Heart right ventricle (tissue), 16 donors: ENCODE data around the gene GDF9. TPM values are rescaled to one million over a fixed set of nuclear protein-coding genes. Genes with fewer than 3 reads are reported as not detected.

ENCODE experiments used
- ATAC-seq, 8 donors: fragments of 200-7000 bp; cut with Tn5 transposase; one replicate each; pipeline ENCODE4 v1.9.1; 2020; ENCODE audit warnings: mild to moderate bottlenecking in 8 of 8, moderate library complexity in 8 of 8, moderate number of reproducible peaks in 1 of 8
- DNase-seq, 2 donors: peaks; one replicate each; pipeline ENCODE4 v3.0.0-alpha.2; 2020
- H3K27ac ChIP-seq, 10 donors: fragments of 200-600 bp; sonication (generic) in 2 of 10; one replicate each; pipeline versions ENCODE4 v1.5.0 to v1.8.0; 2020 to 2022; ENCODE audit warnings: mild to moderate bottlenecking in 3 of 10
- H3K27me3 ChIP-seq, 7 donors: fragments of 200-600 bp; one replicate each; pipeline ENCODE4 v1.8.0; 2021 to 2022; ENCODE audit warnings: mild to moderate bottlenecking in 2 of 7
- H3K36me3 ChIP-seq, 9 donors: fragments of 200-600 bp; sonication (generic) in 1 of 9; one replicate each; pipeline versions ENCODE4 v1.5.0 to v1.8.0; 2020 to 2022; ENCODE audit warnings: mild to moderate bottlenecking in 2 of 9
- H3K4me1 ChIP-seq, 9 donors: fragments of 200-600 bp; sonication (generic) in 1 of 9; one replicate each; pipeline versions ENCODE4 v1.5.0 to v1.8.0; 2020 to 2022; ENCODE audit warnings: mild to moderate bottlenecking in 4 of 9
- H3K4me3 ChIP-seq, 10 donors: fragments of 200-600 bp; sonication (generic) in 2 of 10; one replicate each; pipeline versions ENCODE4 v1.5.0 to v1.8.0; 2020 to 2022; ENCODE audit warnings: mild to moderate bottlenecking in 7 of 10, moderate library complexity in 2 of 10
- H3K9me3 ChIP-seq, 11 donors: fragments of 200-600 bp in 10 of 11; sonication (generic) in 2 of 11; one replicate each; pipeline versions ENCODE4 v1.5.0 to v1.8.0; 2013 to 2022; ENCODE audit warnings: mild to moderate bottlenecking in 2 of 11, control low read depth in 1 of 11, moderate library complexity in 1 of 11
- CTCF ChIP-seq, 9 donors: fragments of 200-600 bp; sonication (generic) in 2 of 9; IDR thresholded peaks; one replicate each; pipeline versions ENCODE4 v1.5.0 to v1.8.0; 2021 to 2022; ENCODE audit warnings: antibody characterized with exemption in 9 of 9, mild to moderate bottlenecking in 5 of 9, moderate library complexity in 1 of 9
- WGBS, 2 donors: extraction: QIAGEN DNeasy Blood & Tissue Kit; methylation state at CpG; one replicate each; pipeline ENCODE4 v1.1.7; 2013; ENCODE audit warnings: inconsistent platforms in 1 of 2; 5-methylcytosine and 5-hydroxymethylcytosine counted together
- intact Hi-C, 10 donors: fragments of 100-400 bp; cut with DNase I; formaldehyde crosslinking; loops; one replicate each; pipeline versions ENCODE4 v1.11.1 to v1.14.2; 2022
- polyA plus RNA-seq, 2 donors: library from polyadenylated mRNA; stranded (reverse); fragments of 200-250 nt; gene quantifications; one replicate each; pipeline ENCODE4 v1.2.3, GENCODE V29; 2013
- total RNA-seq, 10 donors: library from RNA; stranded (reverse); fragmentation: NEBNext Ultra II Directional in 3 of 10; extraction: Animal tissue kit (Norgen Biotek cat#: 25700) in 3 of 10; gene quantifications; one replicate each; pipeline versions ENCODE4 v1.2.1 to v1.2.4, GENCODE V29; 2021 to 2023
- donor health status: Arrhythmogenic right ventricular cardiomyopathy.
- donor health status: ischemic (EF 13 %, LVEDD 7.1; RV severe dilation, severe dysfunction).
- donor health status: healthy with polysubstance abuse.
- donor health status: DM: no; HTN: yes; CAD: no.
- donor health status: DM: no; HTN: no; CAD: no.
- donor health status: ischemic (EF 25% LVEDD 6.9; RV normal size, moderate dysfunction).
- donor health status: ischemic (EF 25% LVEDD 5.7; RV mildly dilated, moderate dysfunction).
- donor health status: healthy.
- donor health status: DM: yes; HTN: yes; CAD: no.
- donor health status: Ischemic cardiomyopathy.
- donor health status: ischemic (EF 35%, LVEDD 5.7; RV mildly dilated, moderate dysfunction).
- donor health status: nonischemic (EF 11% LVEDD 7.7; RV severe dilation, severe dysfunction).
- donor health status: DM: yes; HTN: yes; CAD: no.
- donor health status: PGD.
- donor health status: ischemic (EF 29% LVEDD 5.4; RV normal size, mild dysfunction).
- donor health status: nonischemic (EF 23%, LVEDD 6.1; RV moderate dilation, normal function).

The GDF9 gene
- total and polyA plus RNA-seq, 12 donors: 0.10 to 0.82 (median 0.32) TPM; not detected in 1

- Histone ChIP-seq H3K4me3 (no peak overlapping the region), H3K27ac (peak overlapping the region in 3 of 10 donors; percentile 54 to 78 (median 64)), H3K27me3 (no peaks in the 10 kb centered on the region), H3K36me3 (no peaks in the 10 kb centered on the region), H3K4me1 (peaks cover 0 to 27% (median 7%) of the 10 kb centered on the region in 9 donors), H3K9me3 (no peaks in the 10 kb centered on the region)
- no peak for DNase-seq
- no peak for TF ChIP-seq CTCF (IDR thresholded peaks at IDR 0.05)
- intact Hi-C loops: no loop called here
- ATAC-seq: no peak
- WGBS, 2 donors: 90 to 98% methylated on average over 4 of the region's 4 CpGs
These were observed 25.0 kb downstream of the GDF9 start for GRCh38 chr5:132841305-132841704.

GRCh38 chr5:132840896-132841295, 25.4 kb downstream of the GDF9 start:
- H3K4me1 ChIP-seq: peaks cover 0 to 27% (median 7%) of the 10 kb centered on the region in 9 donors
- no peaks in the 10 kb centered on the region for H3K27me3 ChIP-seq
- H3K36me3 ChIP-seq: no peaks in the 10 kb centered on the region
- H3K4me3 ChIP-seq: no peak overlapping the region
- ATAC-seq (no peak), DNase-seq (no peak)
- peak overlapping the region in 6 of 10 donors; percentile 50 to 78 (median 61) for H3K27ac ChIP-seq
- no peak for TF ChIP-seq CTCF (IDR thresholded peaks at IDR 0.05)
- H3K9me3 ChIP-seq: no peaks in the 10 kb centered on the region
- WGBS, 2 donors: 77 to 79% methylated on average over 1 of the region's 1 CpG
- intact Hi-C loops: no loop called here

GRCh38 chr5:132840313-132840712, 26.0 kb downstream of the GDF9 start:
- Histone ChIP-seq H3K36me3 (no peaks in the 10 kb centered on the region), H3K9me3 (no peaks in the 10 kb centered on the region), H3K27me3 (no peaks in the 10 kb centered on the region), H3K4me3 (no peak overlapping the region), H3K27ac (peak overlapping the region in 9 of 10 donors; percentile 18 to 78 (median 58)), H3K4me1 (peaks cover 0 to 27% (median 7%) of the 10 kb centered on the region in 9 donors)
- intact Hi-C loops: no loop called here
- TF ChIP-seq CTCF (IDR thresholded peaks at IDR 0.05): no peak
- no peak for DNase-seq
- 67 to 73% methylated on average over 3 of the region's 3 CpGs for WGBS, 2 donors
- ATAC-seq: peak in 2 of 8 donors; percentile 13 to 14

- Histone ChIP-seq H3K27ac (peak overlapping the region in 9 of 10 donors; percentile 18 to 78 (median 58)), H3K4me1 (peaks cover 0 to 27% (median 7%) of the 10 kb centered on the region in 9 donors), H3K36me3 (no peaks in the 10 kb centered on the region), H3K9me3 (no peaks in the 10 kb centered on the region), H3K27me3 (no peaks in the 10 kb centered on the region), H3K4me3 (no peak overlapping the region)
- WGBS, 2 donors: 77 to 88% methylated on average over 8 of the region's 8 CpGs
- no peak for TF ChIP-seq CTCF (IDR thresholded peaks at IDR 0.05)
- intact Hi-C loops: loop anchor here in 1 of 10 donors (10.0 kb wide), 1 partner anchor 205 kb away; no protein-coding TSS in a partner anchor
- ATAC-seq: peak in 5 of 8 donors; percentile 31 to 65 (median 58)
- DNase-seq: no peak
These were observed 26.6 kb downstream of the GDF9 start for GRCh38 chr5:132839426-132840301.
